Neural crest cell (in vitro differentiated cells): ENCODE measurements around the gene LRRC23. TPM values are rescaled to one million over a fixed set of nuclear protein-coding genes. Genes with fewer than 3 reads are reported as not detected.
A peak's percentile ranks its signal among the peaks of the same experiment; 100 is the strongest.

Experiments used
- DNase-seq: peaks from one replicate; pipeline ENCODE4 v3.0.0; 2021; ENCODE audit warnings: low read depth, mixed read lengths, low spot score
- H3K27ac Mint-ChIP-seq: one replicate; pipeline ENCODE4 v1.8.0; 2021; ENCODE audit warnings: mild to moderate bottlenecking, mixed read lengths; ENCODE audit not compliant: unreplicated experiment
- H3K27me3 Mint-ChIP-seq: 2 replicates; pipeline ENCODE4 v1.8.0; 2021; ENCODE audit warnings: low read depth, mild to moderate bottlenecking, mixed read lengths
- H3K36me3 Mint-ChIP-seq: 2 replicates; pipeline ENCODE4 v1.8.0; 2021; ENCODE audit warnings: low read depth, mild to moderate bottlenecking, mixed read lengths
- H3K4me1 Mint-ChIP-seq: 2 replicates; pipeline ENCODE4 v1.8.0; 2021; ENCODE audit warnings: mixed read lengths
- H3K4me3 Mint-ChIP-seq: one replicate; pipeline ENCODE4 v1.8.0; 2021; ENCODE audit warnings: mild to moderate bottlenecking, mixed read lengths
- H3K9me3 Mint-ChIP-seq: 2 replicates; pipeline ENCODE4 v1.8.0; 2021; ENCODE audit warnings: mixed read lengths
- total RNA-seq: library from RNA; stranded (reverse); gene quantifications from 2 replicates; pipeline ENCODE4 v1.2.1, GENCODE V29; 2021
- TF ChIP-seq, protein P1 (sequence below): fragments of 200-600 bp; sonication (generic); conservative IDR thresholded peaks from 2 replicates; pipeline ENCODE4 v1.5.0; 2021; ENCODE audit warnings: antibody characterized with exemption, mild to moderate bottlenecking

Gene LRRC23
- total RNA-seq, 1 donor from 2014 or later, result 4.8 TPM

DNA sequence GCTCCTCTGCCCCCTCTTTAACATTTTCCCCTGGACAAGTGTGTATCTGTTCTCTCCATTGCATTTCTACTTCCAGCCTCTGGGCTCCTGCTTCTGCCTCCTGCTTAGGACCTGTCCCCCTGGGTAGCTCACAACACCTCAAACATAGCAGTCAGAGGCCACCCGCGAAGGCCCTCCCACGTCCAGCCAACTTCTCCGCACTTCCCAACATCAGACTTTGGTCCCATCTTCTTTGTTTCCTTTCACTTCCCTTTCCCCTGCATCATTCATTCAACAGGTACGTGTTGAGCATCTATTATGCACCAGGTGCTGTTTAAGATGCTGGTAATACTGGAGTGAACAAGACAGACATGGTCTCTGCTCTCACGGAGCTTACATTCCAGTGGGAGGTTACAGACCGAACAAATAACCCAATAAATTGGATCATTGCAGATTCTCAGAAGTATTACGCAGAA lies 42.3 kb downstream of the LRRC23 start:
- no peak for DNase-seq
- Mint-ChIP-seq H3K4me3 (peak overlapping the region; percentile 72), H3K4me1 (peaks cover 47% of the 10 kb centered on the region), H3K9me3 (no peaks in the 10 kb centered on the region), H3K27me3 (peaks cover 21% of the 10 kb centered on the region), H3K36me3 (peaks cover 4% of the 10 kb centered on the region), H3K27ac (no peak overlapping the region)
- TF ChIP-seq, protein P1, sequence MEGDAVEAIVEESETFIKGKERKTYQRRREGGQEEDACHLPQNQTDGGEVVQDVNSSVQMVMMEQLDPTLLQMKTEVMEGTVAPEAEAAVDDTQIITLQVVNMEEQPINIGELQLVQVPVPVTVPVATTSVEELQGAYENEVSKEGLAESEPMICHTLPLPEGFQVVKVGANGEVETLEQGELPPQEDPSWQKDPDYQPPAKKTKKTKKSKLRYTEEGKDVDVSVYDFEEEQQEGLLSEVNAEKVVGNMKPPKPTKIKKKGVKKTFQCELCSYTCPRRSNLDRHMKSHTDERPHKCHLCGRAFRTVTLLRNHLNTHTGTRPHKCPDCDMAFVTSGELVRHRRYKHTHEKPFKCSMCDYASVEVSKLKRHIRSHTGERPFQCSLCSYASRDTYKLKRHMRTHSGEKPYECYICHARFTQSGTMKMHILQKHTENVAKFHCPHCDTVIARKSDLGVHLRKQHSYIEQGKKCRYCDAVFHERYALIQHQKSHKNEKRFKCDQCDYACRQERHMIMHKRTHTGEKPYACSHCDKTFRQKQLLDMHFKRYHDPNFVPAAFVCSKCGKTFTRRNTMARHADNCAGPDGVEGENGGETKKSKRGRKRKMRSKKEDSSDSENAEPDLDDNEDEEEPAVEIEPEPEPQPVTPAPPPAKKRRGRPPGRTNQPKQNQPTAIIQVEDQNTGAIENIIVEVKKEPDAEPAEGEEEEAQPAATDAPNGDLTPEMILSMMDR, result no peak

DNA sequence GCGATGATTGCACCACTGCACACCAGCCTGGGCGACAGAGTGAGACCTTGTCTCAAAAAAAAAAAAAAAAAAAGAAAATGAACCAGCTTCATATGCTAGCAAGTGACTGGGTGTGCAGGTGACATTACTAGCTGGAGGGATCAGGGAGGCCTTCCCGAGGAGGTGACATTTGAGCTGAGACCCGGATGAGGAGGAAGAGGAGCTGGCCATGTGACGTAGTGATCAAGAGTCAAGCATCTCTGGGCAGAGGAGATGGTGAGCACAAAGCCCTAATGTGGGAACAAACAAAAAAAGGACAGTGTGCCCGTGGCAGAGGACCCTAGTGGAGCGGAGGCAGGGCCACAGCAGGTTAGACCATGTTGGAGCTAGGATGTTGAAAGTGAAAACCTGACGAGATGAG lies 43.0 kb downstream of the LRRC23 start:
- no peak for DNase-seq
- Mint-ChIP-seq H3K27me3 (peaks cover 18% of the 10 kb centered on the region), H3K36me3 (peaks cover 4% of the 10 kb centered on the region), H3K4me1 (peaks cover 45% of the 10 kb centered on the region), H3K4me3 (peak overlapping the region; percentile 50), H3K9me3 (no peaks in the 10 kb centered on the region), H3K27ac (no peak overlapping the region)
- TF ChIP-seq, protein P1, result no peak

DNA sequence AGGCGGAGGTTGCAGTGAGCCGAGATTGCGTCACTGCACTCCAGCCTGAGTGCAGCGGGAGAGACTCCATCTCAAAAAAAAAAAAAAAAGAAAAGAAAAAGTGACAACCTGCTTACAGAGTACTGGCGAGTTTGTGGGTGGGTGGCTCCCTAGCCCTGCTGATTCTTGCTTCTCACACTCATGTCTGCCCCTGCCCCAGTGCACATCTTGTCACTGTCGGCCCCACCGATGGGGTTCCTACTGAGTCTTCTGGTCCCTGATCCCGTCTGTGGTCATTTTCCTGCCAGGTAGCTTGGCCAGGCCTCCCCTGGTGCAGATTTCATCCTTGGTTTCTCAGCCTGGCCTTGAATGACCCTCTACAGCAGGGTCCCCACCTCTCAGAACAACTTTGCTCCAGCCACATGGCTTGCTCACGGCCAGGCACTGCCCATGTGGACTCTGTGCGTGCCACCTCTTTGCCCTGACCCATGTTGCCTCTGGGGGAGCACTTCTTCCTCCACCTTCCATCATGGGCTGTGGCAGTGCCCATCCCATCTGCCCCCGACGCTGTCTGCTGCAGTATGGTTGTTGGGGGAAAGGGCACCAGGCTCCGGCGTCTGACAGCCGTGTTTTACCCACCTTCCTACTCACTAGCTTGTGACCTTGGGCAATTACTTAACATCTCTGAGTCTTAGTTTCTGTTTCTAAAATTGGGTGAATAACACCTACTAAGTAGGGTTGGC lies 44.4 kb downstream of the LRRC23 start:
- H3K4me1 Mint-ChIP-seq, result peaks cover 36% of the 10 kb centered on the region
- TF ChIP-seq, protein P1, result no peak
- no peaks in the 10 kb centered on the region for H3K9me3 Mint-ChIP-seq
- peak overlapping the region; percentile 47 for H3K4me3 Mint-ChIP-seq
- DNase-seq, result no peak
- H3K36me3 Mint-ChIP-seq, result peaks cover 4% of the 10 kb centered on the region
- H3K27ac Mint-ChIP-seq, result no peak overlapping the region
- H3K27me3 Mint-ChIP-seq, result peaks cover 11% of the 10 kb centered on the region

DNA sequence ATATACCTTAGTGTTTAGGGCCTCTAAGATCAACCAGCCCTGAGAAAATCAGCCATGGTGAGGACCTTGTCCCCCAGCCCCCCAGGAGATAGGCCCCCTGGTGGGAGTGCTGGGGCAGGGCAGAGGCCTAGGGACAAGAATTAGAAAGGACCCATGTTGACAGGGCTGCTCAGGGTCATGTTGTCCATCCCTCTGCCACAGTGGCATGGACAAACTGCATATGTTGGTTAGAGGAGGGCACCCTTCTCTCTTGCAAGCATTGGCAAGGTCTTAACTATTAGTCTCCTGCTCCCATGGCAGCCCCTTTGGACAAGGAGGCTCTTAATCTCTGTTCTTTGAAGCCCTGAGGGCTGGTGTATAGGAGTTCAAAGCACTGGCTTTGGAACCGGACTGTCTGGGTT lies 45.8 kb downstream of the LRRC23 start:
- H3K9me3 Mint-ChIP-seq, result no peaks in the 10 kb centered on the region

DNA sequence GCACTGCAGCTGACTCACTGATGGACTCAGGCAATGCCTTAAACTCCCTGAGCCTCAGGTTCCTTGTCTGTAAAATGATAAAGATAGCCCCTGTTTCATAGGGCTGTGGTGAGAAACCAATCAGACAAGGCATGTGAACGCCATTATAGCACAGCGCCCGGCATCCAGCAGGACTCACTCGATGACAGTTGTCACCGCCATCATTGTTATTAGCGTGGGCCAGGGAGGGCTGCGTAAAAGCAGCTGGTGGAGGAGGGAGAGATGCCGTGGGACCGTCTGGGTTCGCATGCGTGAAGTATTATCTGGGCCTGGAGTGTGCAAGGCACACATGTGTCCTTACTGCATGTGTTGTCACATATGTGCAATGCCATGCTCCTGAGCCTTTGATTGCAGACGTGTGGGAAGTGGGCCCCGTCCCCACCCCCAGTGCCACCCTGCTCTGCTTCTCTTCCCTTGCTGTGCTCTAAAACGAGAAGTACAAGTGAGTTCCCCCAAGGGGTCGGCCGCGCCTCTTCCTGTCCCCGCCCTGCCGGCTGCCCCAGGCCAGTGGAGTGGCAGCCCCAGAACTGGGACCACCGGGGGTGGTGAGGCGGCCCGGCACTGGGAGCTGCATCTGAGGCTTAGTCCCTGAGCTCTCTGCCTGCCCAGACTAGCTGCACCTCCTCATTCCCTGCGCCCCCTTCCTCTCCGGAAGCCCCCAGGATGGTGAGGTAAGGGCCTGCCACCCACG lies 46.4 kb downstream of the LRRC23 start, which contains the start of gene PTPN6:
TSS of gene PTPN6 (plus strand) at position 546 of the 730 bp plus-strand sequence. CDS start at position 703, 157 bp downstream.
- TF ChIP-seq, protein P1, result no peak
- Mint-ChIP-seq H3K4me1 (peaks cover 25% of the 10 kb centered on the region), H3K36me3 (peaks cover 4% of the 10 kb centered on the region), H3K27me3 (peaks cover 4% of the 10 kb centered on the region), H3K27ac (peak within 1 kb of the TSS; percentile 57), H3K9me3 (no peaks in the 10 kb centered on the region), H3K4me3 (no peak within 1 kb of the TSS)
- no peak for DNase-seq

More for the DNA sequence above, 45.8 kb downstream of the LRRC23 start:
- Mint-ChIP-seq H3K4me3 (no peak overlapping the region), H3K27ac (peak overlapping the region; percentile 57), H3K36me3 (peaks cover 4% of the 10 kb centered on the region), H3K27me3 (peaks cover 4% of the 10 kb centered on the region), H3K4me1 (peaks cover 26% of the 10 kb centered on the region)
- DNase-seq, result no peak
- TF ChIP-seq, protein P1, result peak; percentile 56
